GM19463 (cell line): ENCODE results near the gene UTP20.

Experiments
- ATAC-seq: cut with Tn5 transposase; IDR thresholded peaks from one replicate; pipeline ENCODE4 v1.9.1; 2021; ENCODE audit warnings: mild to moderate bottlenecking, moderate library complexity; ENCODE audit not compliant: unreplicated experiment

UTP20 gene

GRCh38 chr12:101280006-101280505 is at the start of gene UTP20:
UTP20 (plus strand) TSS chr12:101280105; CDS start chr12:101280283, 178 bp downstream.
- ATAC-seq, result peak; percentile 100

GRCh38 chr12:101230547-101230946 is 49.4 kb upstream of the UTP20 start:
- ATAC-seq, result no peak

GRCh38 chr12:101231636-101232035 is 48.3 kb upstream of the UTP20 start:
- ATAC-seq, result no peak

GRCh38 chr12:101235686-101236085 is 44.2 kb upstream of the UTP20 start:
- ATAC-seq, result no peak

- ATAC-seq, result no peak
Observed at GRCh38 chr12:101238306-101238705, 41.6 kb upstream of the UTP20 start.

GRCh38 chr12:101238800-101239329 is 41.0 kb upstream of the UTP20 start:
- ATAC-seq, result no peak

GRCh38 chr12:101243074-101243473 is 36.8 kb upstream of the UTP20 start:
- ATAC-seq, result no peak

- no peak for ATAC-seq
Observed at GRCh38 chr12:101243616-101244015, 36.3 kb upstream of the UTP20 start.

- no peak for ATAC-seq
Observed at GRCh38 chr12:101256266-101256665, 23.6 kb upstream of the UTP20 start.

- ATAC-seq, result no peak
Observed at GRCh38 chr12:101257357-101257756, 22.5 kb upstream of the UTP20 start.

- ATAC-seq, result no peak
Observed at GRCh38 chr12:101267111-101267510, 12.8 kb upstream of the UTP20 start.

- ATAC-seq, result no peak
Observed at GRCh38 chr12:101276433-101276832, 3.5 kb upstream of the UTP20 start.

GRCh38 chr12:101277443-101277842 is 2.5 kb upstream of the UTP20 start:
- ATAC-seq, result no peak

GRCh38 chr12:101287357-101287756 is 7.5 kb downstream of the UTP20 start:
- ATAC-seq, result no peak

- no peak for ATAC-seq
Observed at GRCh38 chr12:101297661-101298060, 17.8 kb downstream of the UTP20 start.

- ATAC-seq, result no peak
Observed at GRCh38 chr12:101298426-101298825, 18.5 kb downstream of the UTP20 start.

- no peak for ATAC-seq
Observed at GRCh38 chr12:101299346-101299745, 19.4 kb downstream of the UTP20 start.

GRCh38 chr12:101299931-101300330 is 20.0 kb downstream of the UTP20 start:
- ATAC-seq, result no peak

- no peak for ATAC-seq
Observed at GRCh38 chr12:101302741-101303140, 22.8 kb downstream of the UTP20 start.

- no peak for ATAC-seq
Observed at GRCh38 chr12:101305226-101305779, 25.4 kb downstream of the UTP20 start.

GRCh38 chr12:101305794-101306193 is 25.9 kb downstream of the UTP20 start:
- no peak for ATAC-seq

- no peak for ATAC-seq
Observed at GRCh38 chr12:101322480-101322879, 42.6 kb downstream of the UTP20 start.

- no peak for ATAC-seq
Observed at GRCh38 chr12:101323255-101323654, 43.4 kb downstream of the UTP20 start.
